ENCODE results near the gene CAMK1D. TPM values are rescaled to one million over a fixed set of nuclear protein-coding genes. Genes with fewer than 3 reads are reported as not detected.

CAMK1D gene
- total and polyA plus RNA-seq, 2 experiments from 2014 or later: 4.6 to 7.2 TPM

DNA sequence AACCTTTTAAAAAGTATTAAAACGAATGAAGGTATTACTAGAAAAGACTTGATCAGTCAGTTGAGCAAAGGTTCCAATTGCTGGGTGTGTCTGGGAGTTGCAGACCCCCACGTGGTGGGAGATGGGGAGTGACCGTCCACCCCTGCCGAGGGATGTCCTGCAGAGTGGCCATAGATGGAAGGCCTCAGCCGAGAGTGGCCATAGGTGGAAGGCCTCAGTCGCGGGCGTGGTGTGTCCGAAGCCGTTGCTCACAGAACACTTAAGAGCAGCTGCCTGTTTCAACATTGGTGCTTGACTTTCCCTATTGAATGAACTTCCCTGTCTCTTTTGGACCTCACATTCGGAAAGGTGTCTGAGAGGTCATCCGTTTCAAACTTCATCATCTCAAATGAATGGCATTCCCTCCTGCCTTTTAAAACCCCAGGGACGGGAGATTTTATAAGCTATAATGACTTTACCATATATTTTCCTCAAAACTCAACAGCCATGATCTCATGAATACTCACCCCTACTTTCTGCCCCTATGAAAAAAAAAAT, 69.4 kb downstream of the CAMK1D start (continued):
- no peak for TF ChIP-seq ETS1 (IDR thresholded peaks at IDR 0.05)
- TF ChIP-seq, protein P1, sequence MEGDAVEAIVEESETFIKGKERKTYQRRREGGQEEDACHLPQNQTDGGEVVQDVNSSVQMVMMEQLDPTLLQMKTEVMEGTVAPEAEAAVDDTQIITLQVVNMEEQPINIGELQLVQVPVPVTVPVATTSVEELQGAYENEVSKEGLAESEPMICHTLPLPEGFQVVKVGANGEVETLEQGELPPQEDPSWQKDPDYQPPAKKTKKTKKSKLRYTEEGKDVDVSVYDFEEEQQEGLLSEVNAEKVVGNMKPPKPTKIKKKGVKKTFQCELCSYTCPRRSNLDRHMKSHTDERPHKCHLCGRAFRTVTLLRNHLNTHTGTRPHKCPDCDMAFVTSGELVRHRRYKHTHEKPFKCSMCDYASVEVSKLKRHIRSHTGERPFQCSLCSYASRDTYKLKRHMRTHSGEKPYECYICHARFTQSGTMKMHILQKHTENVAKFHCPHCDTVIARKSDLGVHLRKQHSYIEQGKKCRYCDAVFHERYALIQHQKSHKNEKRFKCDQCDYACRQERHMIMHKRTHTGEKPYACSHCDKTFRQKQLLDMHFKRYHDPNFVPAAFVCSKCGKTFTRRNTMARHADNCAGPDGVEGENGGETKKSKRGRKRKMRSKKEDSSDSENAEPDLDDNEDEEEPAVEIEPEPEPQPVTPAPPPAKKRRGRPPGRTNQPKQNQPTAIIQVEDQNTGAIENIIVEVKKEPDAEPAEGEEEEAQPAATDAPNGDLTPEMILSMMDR (conservative IDR thresholded peaks at IDR 0.05; ENCODE audit: low read depth in 2 of 2): no peak
- TF ChIP-seq, protein P2, sequence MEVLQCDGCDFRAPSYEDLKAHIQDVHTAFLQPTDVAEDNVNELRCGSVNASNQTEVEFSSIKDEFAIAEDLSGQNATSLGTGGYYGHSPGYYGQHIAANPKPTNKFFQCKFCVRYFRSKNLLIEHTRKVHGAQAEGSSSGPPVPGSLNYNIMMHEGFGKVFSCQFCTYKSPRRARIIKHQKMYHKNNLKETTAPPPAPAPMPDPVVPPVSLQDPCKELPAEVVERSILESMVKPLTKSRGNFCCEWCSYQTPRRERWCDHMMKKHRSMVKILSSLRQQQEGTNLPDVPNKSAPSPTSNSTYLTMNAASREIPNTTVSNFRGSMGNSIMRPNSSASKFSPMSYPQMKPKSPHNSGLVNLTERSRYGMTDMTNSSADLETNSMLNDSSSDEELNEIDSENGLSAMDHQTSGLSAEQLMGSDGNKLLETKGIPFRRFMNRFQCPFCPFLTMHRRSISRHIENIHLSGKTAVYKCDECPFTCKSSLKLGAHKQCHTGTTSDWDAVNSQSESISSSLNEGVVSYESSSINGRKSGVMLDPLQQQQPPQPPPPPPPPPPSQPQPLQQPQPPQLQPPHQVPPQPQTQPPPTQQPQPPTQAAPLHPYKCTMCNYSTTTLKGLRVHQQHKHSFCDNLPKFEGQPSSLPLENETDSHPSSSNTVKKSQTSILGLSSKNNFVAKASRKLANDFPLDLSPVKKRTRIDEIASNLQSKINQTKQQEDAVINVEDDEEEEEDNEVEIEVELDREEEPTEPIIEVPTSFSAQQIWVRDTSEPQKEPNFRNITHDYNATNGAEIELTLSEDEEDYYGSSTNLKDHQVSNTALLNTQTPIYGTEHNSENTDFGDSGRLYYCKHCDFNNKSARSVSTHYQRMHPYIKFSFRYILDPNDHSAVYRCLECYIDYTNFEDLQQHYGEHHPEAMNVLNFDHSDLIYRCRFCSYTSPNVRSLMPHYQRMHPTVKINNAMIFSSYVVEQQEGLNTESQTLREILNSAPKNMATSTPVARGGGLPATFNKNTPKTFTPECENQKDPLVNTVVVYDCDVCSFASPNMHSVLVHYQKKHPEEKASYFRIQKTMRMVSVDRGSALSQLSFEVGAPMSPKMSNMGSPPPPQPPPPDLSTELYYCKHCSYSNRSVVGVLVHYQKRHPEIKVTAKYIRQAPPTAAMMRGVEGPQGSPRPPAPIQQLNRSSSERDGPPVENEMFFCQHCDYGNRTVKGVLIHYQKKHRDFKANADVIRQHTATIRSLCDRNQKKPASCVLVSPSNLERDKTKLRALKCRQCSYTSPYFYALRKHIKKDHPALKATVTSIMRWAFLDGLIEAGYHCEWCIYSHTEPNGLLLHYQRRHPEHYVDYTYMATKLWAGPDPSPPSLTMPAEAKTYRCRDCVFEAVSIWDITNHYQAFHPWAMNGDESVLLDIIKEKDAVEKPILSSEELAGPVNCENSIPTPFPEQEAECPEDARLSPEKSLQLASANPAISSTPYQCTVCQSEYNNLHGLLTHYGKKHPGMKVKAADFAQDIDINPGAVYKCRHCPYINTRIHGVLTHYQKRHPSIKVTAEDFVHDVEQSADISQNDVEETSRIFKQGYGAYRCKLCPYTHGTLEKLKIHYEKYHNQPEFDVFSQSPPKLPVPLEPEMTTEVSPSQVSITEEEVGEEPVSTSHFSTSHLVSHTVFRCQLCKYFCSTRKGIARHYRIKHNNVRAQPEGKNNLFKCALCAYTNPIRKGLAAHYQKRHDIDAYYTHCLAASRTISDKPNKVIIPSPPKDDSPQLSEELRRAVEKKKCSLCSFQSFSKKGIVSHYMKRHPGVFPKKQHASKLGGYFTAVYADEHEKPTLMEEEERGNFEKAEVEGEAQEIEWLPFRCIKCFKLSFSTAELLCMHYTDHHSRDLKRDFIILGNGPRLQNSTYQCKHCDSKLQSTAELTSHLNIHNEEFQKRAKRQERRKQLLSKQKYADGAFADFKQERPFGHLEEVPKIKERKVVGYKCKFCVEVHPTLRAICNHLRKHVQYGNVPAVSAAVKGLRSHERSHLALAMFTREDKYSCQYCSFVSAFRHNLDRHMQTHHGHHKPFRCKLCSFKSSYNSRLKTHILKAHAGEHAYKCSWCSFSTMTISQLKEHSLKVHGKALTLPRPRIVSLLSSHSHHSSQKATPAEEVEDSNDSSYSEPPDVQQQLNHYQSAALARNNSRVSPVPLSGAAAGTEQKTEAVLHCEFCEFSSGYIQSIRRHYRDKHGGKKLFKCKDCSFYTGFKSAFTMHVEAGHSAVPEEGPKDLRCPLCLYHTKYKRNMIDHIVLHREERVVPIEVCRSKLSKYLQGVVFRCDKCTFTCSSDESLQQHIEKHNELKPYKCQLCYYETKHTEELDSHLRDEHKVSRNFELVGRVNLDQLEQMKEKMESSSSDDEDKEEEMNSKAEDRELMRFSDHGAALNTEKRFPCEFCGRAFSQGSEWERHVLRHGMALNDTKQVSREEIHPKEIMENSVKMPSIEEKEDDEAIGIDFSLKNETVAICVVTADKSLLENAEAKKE (CRISPR knock-in tag; IDR thresholded peaks at IDR 0.05): no peak

DNA sequence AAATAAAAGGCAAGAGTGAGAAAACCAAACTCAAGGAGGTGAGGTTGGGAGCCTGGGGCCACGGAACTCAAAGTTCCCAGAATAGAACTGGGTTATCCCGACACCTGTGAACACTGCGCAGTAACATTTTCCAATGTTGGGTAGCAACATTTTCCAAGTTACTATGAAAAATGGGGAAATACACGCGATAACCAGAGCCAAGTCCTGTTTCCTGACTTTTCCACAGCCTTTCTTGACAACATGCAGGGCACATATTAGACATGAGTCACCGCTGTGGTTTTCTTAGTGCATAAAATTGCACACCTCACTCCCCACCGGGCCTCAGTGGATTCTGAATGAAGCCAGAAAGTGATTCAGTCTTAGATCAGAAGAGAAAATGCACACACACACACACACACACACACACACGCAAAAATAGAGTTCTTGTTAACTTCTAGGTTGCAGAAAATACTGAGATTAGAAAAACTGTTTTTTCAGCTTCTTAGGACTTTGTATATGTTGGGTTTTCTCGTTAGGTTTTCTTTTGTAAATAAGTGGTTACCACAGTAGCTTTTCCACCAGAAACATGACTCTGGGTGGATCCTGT, 70.0 kb downstream of the CAMK1D start:
- Histone ChIP-seq H3K27ac (ENCODE audit: low read depth) (no peak overlapping the region), H3K4me1 (ENCODE audit: insufficient read depth) (no peaks in the 10 kb centered on the region), H3K4me3 (no peak overlapping the region), H3K79me2 (replicated peaks; ENCODE audit: insufficient read depth) (no peaks in the 10 kb centered on the region), H3K36me3 (ENCODE audit: insufficient read depth) (no peaks in the 10 kb centered on the region), H2AFZ (no peak overlapping the region), H3K27me3 (ENCODE audit: insufficient read depth) (no peaks in the 10 kb centered on the region), H3K4me2 (no peak overlapping the region), H4K20me1 (replicated peaks; ENCODE audit: insufficient read depth) (no peaks in the 10 kb centered on the region; the same call in 1 of the 2 replicates), H3F3A (replicated peaks; ENCODE audit: low read depth) (no peaks in the 10 kb centered on the region), H3K9me2 (ENCODE audit: insufficient read depth) (no peaks in the 10 kb centered on the region; the same call in 1 of the 2 replicates)
- TF ChIP-seq EZH2 (IDR thresholded peaks at IDR 0.05; ENCODE audit: low read depth, unreplicated experiment) (no peak), ZNF114 (CRISPR knock-in tag; IDR thresholded peaks at IDR 0.05) (no peak), CREB1 (CRISPR knock-in tag; IDR thresholded peaks at IDR 0.05; ENCODE audit: low read depth) (no peak), NANOG (IDR thresholded peaks at IDR 0.05; ENCODE audit: borderline replicate concordance) (no peak), POLR2AphosphoS5 (IDR thresholded peaks at IDR 0.05; ENCODE audit: low read depth) (no peak)
- H3K36me3 Mint-ChIP-seq (ENCODE audit: low read depth): no peaks in the 10 kb centered on the region
- no peaks in the 10 kb centered on the region for H3K4me1 Mint-ChIP-seq
- peaks cover 2% of the 10 kb centered on the region for H3K27me3 Mint-ChIP-seq (ENCODE audit: insufficient read depth, low read depth, poor library complexity)
- DNase-seq (ENCODE audit: low spot score): no peak
- no peak for ATAC-seq
- H3K9me3 Mint-ChIP-seq: no peaks in the 10 kb centered on the region
- H3K4me3 Mint-ChIP-seq: no peak overlapping the region
- H3K27ac Mint-ChIP-seq: no peak overlapping the region
